NCI-H526 (cell line): ENCODE measurements around the gene SELENOF.
"Not testable (repeated sequence)": the region's sequence is repeated elsewhere in the genome, so short reads cannot be mapped to it uniquely, and the experiment has no call there.

Source experiments
- DNase-seq, 2 experiments: peaks; one replicate each; lab custom pipeline; 2025; lab: John Stamatoyannopoulos, UW

SELENOF gene

GRCh38 chr1:86858524-86859261 is 55.2 kb downstream of the SELENOF start:
- no peak for DNase-seq

GRCh38 chr1:86856196-86856595 is 57.7 kb downstream of the SELENOF start:
- no peak for DNase-seq

- no peak for DNase-seq
Observed at GRCh38 chr1:86854352-86854751, 59.6 kb downstream of the SELENOF start.

- DNase-seq: peak; percentile 10 to 38
Observed at GRCh38 chr1:86852782-86853408, 61.0 kb downstream of the SELENOF start.

- no peak for DNase-seq
Observed at GRCh38 chr1:86852289-86852688, 61.6 kb downstream of the SELENOF start.

DNA sequence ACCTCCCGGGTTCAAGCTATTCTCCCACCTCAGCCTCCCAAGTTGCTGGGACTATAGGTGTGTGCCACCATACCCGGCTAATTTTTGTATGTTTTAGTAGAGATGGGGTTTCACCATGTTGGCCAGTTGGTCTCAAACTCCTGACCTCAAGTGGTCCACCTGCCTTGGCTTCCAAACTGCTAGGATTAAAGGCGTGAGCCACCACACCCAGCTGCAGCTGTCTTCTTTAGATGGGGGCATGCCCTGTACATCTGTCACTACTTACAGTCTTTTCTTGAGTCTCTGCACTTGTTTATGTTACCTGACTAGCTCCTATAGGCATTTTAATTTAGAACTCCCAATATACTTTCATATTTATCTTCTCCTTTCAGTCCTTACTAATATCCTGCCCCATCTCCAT is 64.2 kb downstream of the SELENOF start:
- DNase-seq: no peak

DNA sequence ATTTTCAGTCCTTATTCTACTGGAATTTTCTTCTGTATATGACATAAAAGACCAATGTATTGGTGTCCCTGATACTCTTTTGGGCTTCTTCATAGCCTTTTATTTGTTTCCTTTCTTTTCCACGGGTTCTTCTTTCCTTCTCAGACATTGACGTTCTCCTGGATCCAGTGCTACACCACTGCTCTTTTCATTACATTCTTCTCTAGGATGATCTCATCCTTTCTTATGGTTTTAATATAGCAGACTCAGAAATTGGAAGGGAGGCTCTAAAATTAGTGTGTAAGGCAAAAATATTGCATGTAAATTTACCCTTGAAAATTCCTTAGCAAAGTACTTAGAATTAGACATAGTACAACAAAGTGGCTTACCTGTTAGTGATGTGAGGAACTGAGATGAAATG is 65.3 kb downstream of the SELENOF start:
- no peak for DNase-seq

- DNase-seq: no peak
Observed at GRCh38 chr1:86846164-86846647, 67.7 kb downstream of the SELENOF start.

DNA sequence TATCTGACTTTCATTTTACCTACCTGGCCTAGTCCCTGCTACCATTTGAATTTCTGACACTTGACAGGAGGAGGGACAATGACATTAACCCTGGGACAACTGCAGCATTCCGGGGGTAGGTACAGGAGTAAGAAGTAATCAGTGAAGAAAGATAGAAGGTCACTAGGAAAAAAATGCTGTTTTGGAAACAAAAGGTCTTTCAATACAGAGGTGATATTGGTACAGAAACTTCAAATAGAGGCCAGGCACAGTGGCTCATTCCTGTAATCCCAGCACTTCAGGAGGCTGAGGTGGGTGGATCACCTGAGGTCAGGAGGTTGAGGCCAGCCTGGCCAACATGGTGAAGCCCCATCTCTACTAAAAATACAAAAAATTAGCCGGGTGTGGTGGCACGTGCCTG is 68.4 kb downstream of the SELENOF start:
- no peak for DNase-seq

DNA sequence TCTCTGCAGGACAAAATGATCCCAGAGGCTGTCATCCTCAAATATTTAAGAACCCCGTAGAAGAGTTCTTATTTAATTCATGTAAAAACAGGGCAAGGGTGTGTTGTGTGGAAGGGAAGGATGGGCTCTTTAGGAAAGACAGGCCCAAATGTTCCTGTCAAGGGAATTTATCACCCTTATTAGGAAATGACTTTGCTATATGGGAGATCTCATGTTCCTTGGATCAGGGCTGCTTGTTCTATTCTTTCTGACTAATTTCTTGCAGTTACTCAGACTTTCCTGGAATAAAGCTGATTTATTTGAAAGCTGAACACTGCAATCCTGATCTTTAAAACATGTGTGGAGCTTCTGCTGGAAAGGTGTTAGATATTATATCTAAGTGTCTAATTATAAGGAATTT is 72.8 kb downstream of the SELENOF start:
- no peak for DNase-seq

- DNase-seq: peak; percentile 86 to 93
Observed at GRCh38 chr1:86833461-86834215, 80.3 kb downstream of the SELENOF start.

GRCh38 chr1:86832433-86832832 is 81.5 kb downstream of the SELENOF start:
- DNase-seq: no peak

DNA sequence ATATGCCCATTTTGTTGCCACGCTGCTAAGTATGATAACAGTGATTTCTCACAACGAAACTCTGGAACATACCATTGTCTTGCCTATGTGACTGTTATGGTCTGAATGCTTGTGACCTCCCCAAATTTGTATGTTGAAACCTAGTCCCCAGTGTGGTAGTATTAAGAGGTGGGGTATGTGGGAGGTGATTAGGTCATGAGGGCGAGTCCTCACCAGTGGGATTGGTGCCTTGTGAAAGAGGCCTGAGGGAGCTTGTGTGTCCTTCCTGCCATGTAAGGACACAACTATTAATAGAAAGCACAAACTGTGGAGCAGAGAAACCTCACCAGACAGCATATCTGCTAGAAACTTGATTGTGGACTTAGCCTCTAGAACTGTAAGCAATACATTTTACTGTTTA is 84.6 kb downstream of the SELENOF start:
- no peak for DNase-seq

GRCh38 chr1:86828024-86828423 is 85.9 kb downstream of the SELENOF start:
- DNase-seq: no peak

- no peak for DNase-seq
Observed at GRCh38 chr1:86826856-86827255, 87.1 kb downstream of the SELENOF start.

GRCh38 chr1:86825319-86825718 is 88.6 kb downstream of the SELENOF start:
- DNase-seq: no peak

DNA sequence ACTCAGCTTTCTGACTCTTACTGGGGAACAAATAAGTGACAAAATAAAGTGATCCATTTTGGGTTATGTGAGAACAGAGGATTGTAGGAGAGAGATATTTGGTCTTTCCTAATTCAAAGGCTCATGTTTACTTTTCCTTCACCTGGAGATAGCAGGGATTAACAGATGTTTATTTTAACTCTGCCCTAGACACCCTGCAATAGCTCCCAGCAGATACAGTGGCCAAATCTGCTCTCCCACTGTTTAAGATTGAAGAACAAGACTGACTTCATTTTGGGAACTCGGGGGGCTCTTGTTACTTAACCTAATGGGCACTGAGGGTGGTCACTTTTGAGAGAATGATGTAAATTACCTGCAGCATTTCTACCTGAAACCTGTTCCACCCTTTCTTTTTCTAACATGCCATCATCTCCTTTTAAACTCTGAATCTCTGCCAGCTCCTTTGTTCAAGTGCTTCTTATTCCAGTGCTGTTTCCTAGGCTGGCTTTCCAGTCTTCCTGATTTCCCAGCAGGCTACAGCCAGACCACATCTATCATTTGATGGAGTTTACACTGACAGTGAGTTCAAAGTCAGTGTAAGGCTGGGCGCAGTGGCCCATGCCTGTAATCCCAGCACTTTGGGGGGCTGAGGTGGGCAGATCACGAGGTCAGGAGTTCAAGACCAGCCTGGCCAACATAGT is 90.0 kb downstream of the SELENOF start:
- DNase-seq: no peak

DNA sequence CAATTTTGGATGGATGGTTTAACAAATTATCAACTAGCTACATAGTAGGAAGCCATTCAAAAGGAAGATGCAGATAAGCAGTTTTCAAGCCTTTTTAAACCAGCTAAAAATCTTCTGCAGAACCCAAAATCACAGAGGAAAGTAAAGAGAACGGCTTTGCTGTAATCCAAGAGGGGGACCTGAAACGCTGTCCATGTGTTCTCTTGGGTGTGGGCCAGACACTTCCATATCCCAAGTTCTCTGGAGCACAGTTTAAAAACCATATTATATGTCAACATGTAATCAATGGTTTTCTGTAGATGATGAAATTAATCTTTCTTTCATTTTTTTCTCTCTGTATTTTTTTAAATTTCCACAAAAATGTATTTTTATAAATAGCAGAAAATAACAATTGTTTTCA is 90.5 kb downstream of the SELENOF start:
- no peak for DNase-seq

DNA sequence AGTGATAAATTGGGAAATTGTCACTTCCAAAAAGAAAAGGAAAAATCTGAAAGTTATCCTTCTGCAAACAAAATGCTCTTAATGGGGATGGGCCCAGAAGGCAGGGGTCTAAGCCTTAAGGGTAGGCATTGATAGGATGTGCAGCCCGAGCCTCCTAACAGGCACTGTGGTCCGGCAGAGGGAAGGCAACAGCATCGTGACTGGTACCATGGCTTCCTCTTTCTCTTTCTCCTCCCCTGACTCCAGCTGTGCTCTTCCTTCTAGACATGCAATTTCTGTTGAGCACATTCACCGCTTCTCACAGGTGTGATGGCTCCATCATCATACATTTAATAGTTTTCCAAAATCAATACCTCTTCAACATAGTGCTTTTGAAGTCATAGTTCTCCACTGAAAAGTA is 91.5 kb downstream of the SELENOF start:
- no peak for DNase-seq

DNA sequence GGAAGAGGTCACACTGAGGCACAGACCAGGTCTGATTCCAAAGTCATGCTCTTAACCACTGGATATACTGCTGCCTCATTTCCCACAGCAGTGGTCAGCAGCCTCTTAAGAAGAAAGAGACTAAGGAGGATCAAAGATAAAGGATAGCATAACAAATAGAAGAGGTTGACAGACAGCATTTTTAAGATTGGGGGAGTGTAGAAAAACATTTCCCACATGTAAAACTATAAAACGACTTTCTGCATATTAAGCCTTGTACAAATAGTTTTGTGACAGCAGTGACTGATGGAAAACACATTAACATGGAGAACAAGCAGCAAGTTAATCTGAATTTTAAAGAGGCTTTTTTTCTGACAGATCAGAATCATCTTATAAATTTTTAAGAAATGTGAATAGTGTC is 92.0 kb downstream of the SELENOF start:
- DNase-seq: no peak

GRCh38 chr1:86819970-86820369 is 94.0 kb downstream of the SELENOF start:
- not testable (repeated sequence) for DNase-seq

DNA sequence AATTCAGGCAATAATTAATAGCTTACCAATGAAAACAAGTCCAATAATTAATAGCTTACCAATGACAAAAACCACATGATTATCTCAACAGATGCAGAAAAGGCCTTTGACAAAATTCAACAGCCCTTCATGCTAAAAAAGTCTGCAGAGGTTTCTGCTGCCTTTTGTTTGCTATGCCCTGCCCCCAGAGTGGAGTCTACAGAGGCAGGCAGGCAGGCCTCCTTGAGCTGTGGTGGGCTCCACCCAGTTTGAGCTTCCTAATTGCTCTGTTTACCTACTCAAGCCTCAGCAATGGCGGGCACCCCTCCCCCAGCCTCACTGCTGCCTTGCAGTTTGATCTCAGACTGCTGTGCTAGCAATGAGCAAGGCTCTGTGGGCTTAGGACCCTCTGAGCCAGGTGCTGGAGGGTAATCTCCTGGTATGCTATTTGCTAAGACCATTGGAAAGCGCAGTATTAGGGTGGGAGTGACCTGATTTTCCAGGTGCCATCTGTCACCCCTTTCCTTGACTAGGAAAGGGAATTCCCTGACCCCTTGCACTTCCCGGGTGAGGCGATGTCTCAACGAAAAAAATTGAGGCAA is 96.6 kb downstream of the SELENOF start:
- DNase-seq: not testable (repeated sequence)
